DND-41 (cell line): ENCODE results near the gene AKR7A3.
"Not testable (repeated sequence)": the region's sequence is repeated elsewhere in the genome, so short reads cannot be mapped to it uniquely, and the experiment has no call there.

Source experiments
- ATAC-seq: fragments of 200-7000 bp; cut with Tn5 transposase; 3 replicates; pipeline ENCODE4 v1.9.1; 2021; ENCODE audit warnings: low read depth; ENCODE audit not compliant: insufficient read depth
- DNase-seq: peaks from one replicate; pipeline ENCODE4 v3.0.0-alpha.2; 2020
- H2AFZ ChIP-seq: 2 replicates; pipeline ENCODE4 v1.6.0; 2012; ENCODE audit warnings: low read depth, low read length
- H3K27ac ChIP-seq: 2 replicates; pipeline ENCODE4 v1.5.1; 2012; ENCODE audit warnings: low read length, inconsistent platforms
- H3K27me3 ChIP-seq: fragments of 200-600 bp; sonication (generic); 2 replicates; pipeline ENCODE4 v1.6.0; 2012; ENCODE audit warnings: low read length, mild to moderate bottlenecking, inconsistent platforms; ENCODE audit not compliant: insufficient read depth, poor library complexity
- H3K36me3 ChIP-seq: 2 replicates; pipeline ENCODE4 v1.5.1; 2012; ENCODE audit warnings: low read length, inconsistent platforms; ENCODE audit not compliant: insufficient read depth
- H3K4me1 ChIP-seq: 2 replicates; pipeline ENCODE4 v1.5.1; 2012; ENCODE audit warnings: mild to moderate bottlenecking, low read length; ENCODE audit not compliant: insufficient read depth
- H3K4me2 ChIP-seq: 2 replicates; pipeline ENCODE4 v1.6.0; 2012; ENCODE audit warnings: mild to moderate bottlenecking, moderate library complexity, low read length, inconsistent platforms; ENCODE audit not compliant: insufficient read depth
- H3K4me3 ChIP-seq, 2 experiments: fragments of 200-600 bp in 1 of 2; shearing (Covaris generic) in 1 of 2; 2 replicates each; pipeline ENCODE4 v1.5.1; 2012 to 2016; ENCODE audit warnings: inconsistent platforms in 2 of 2, low read length in 2 of 2, mild to moderate bottlenecking in 2 of 2, low read depth in 1 of 2, moderate library complexity in 1 of 2
- H3K79me2 ChIP-seq: 2 replicates; pipeline ENCODE4 v1.6.0; 2012; ENCODE audit warnings: low read length, inconsistent platforms; ENCODE audit not compliant: insufficient read depth
- H3K9ac ChIP-seq: 2 replicates; pipeline ENCODE4 v1.6.0; 2012; ENCODE audit warnings: low read depth, mild to moderate bottlenecking, inconsistent platforms, low read length, moderate library complexity
- H3K9me3 ChIP-seq: 2 replicates; pipeline ENCODE4 v1.5.1; 2012; ENCODE audit warnings: low read length, moderate library complexity, mild to moderate bottlenecking, inconsistent platforms; ENCODE audit not compliant: insufficient read depth, severe bottlenecking
- H4K20me1 ChIP-seq: 2 replicates; pipeline ENCODE4 v1.6.0; 2012; ENCODE audit warnings: low read length; ENCODE audit not compliant: insufficient read depth
- EZH2 ChIP-seq: IDR thresholded peaks from 3 replicates; pipeline ENCODE4 v1.6.1; 2012; ENCODE audit warnings: borderline replicate concordance, low read depth, mild to moderate bottlenecking, moderate library complexity, low read length, inconsistent platforms; ENCODE audit not compliant: severe bottlenecking
- TF ChIP-seq, protein P1 (sequence below): IDR thresholded peaks from 2 replicates; pipeline ENCODE4 v1.5.1; 2012; ENCODE audit warnings: borderline replicate concordance, low read length, moderate library complexity, mild to moderate bottlenecking; ENCODE audit not compliant: poor library complexity, severe bottlenecking; ENCODE audit errors: extremely low read depth

AKR7A3 gene

DNA sequence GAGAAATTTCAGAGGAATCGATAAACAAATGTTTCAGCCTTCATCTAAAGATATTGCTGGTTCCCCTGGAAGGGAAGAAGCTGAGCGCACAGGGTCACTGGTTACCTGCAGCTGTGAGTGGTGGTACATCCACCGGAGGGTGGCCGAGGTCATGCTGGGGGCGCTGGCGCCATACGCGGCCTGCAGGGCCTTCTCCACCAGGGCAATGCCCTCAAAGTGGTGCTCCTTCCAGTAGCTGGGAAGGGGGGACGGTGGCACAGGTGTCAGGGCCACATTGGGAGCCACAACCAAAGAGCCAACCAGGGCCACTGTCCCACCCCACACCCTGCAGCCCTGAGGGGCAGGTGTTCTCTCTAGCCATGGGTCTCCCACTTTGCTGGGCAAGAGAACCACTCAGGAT lies 4.7 kb downstream of the AKR7A3 start:
- no peak overlapping the region for H3K4me3 ChIP-seq
- no peaks in the 10 kb centered on the region for H3K9me3 ChIP-seq
- no peaks in the 10 kb centered on the region for H4K20me1 ChIP-seq
- ATAC-seq (no peak), DNase-seq (no peak)
- H3K27me3 ChIP-seq, result no peaks in the 10 kb centered on the region
- no peak overlapping the region for H3K4me2 ChIP-seq
- H3K4me1 ChIP-seq, result no peaks in the 10 kb centered on the region
- H2AFZ ChIP-seq, result no peak overlapping the region
- no peaks in the 10 kb centered on the region for H3K36me3 ChIP-seq
- TF ChIP-seq, protein P1, sequence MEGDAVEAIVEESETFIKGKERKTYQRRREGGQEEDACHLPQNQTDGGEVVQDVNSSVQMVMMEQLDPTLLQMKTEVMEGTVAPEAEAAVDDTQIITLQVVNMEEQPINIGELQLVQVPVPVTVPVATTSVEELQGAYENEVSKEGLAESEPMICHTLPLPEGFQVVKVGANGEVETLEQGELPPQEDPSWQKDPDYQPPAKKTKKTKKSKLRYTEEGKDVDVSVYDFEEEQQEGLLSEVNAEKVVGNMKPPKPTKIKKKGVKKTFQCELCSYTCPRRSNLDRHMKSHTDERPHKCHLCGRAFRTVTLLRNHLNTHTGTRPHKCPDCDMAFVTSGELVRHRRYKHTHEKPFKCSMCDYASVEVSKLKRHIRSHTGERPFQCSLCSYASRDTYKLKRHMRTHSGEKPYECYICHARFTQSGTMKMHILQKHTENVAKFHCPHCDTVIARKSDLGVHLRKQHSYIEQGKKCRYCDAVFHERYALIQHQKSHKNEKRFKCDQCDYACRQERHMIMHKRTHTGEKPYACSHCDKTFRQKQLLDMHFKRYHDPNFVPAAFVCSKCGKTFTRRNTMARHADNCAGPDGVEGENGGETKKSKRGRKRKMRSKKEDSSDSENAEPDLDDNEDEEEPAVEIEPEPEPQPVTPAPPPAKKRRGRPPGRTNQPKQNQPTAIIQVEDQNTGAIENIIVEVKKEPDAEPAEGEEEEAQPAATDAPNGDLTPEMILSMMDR, result no peak
- no peak for TF ChIP-seq EZH2
- H3K79me2 ChIP-seq, result no peaks in the 10 kb centered on the region
- no peak overlapping the region for H3K27ac ChIP-seq
- no peak overlapping the region for H3K9ac ChIP-seq

DNA sequence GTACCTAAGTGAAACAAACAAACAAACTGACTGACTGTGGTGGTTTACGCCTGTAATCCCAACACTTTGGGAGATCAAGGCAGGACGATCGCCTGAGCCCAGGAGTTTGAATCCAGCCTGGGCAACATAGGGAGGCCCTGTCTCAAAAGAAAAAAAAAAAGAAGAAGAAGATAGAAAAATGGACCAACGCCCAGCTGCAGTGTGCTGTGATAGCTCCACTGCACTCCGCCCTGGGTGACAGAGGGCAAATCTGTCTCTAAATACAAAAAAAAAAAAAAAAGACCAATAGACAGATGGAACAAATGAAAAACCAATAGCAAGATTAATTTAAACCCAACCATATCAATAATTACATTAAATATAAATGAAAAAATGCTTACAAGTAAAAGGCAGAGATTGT lies 13.9 kb downstream of the AKR7A3 start:
- Histone ChIP-seq H2AFZ (no peak overlapping the region), H3K79me2 (no peaks in the 10 kb centered on the region), H3K4me1 (no peaks in the 10 kb centered on the region), H3K36me3 (no peaks in the 10 kb centered on the region), H3K4me3 (no peak overlapping the region), H3K9me3 (peaks cover 4% of the 10 kb centered on the region), H3K4me2 (no peak overlapping the region), H3K27ac (no peak overlapping the region), H3K27me3 (no peaks in the 10 kb centered on the region), H4K20me1 (no peaks in the 10 kb centered on the region), H3K9ac (no peak overlapping the region)
- ATAC-seq, result no peak
- no peak for DNase-seq
- TF ChIP-seq EZH2, result no peak
- TF ChIP-seq, protein P1, result no peak

DNA sequence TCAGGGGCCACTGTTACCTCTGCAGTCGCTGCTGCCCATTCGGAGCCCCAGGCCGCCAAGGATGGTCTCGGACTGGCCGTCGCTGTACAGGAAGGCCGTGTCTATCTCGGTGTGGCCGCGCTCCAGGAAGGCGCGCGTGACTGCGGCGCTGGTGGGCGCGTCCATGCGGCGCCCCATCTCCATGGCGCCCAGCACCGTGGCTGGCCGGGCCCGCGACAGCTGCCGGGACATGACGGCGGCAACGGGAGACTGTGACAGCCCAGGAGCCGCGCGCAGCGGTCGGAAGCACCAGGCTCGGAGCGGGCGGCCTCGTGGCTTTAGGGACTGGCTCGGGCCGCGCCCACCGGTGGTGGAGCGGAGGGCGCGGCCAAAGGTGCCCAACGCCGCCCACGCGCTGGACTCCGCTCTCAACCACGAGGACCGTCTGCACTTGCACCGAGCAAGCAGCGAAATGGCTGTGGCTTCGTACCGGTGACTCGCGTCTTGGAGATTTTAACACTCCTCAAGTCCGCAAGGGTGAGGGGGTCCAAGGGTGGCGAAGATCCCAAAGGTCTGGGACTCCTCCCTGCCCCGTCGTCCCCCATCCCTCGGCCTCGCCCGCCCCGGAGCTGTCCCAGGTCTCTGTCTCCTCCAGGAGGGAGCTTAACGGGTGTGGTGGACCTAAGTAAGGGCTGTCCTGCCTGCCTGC lies 14.6 kb downstream of the AKR7A3 start:
- not testable (repeated sequence) for H3K9me3 ChIP-seq, H3K27ac ChIP-seq, H4K20me1 ChIP-seq, H3K4me2 ChIP-seq, ATAC-seq, DNase-seq, H3K9ac ChIP-seq, H3K27me3 ChIP-seq, H3K4me1 ChIP-seq, H3K4me3 ChIP-seq, H3K36me3 ChIP-seq, H3K79me2 ChIP-seq, H2AFZ ChIP-seq

DNA sequence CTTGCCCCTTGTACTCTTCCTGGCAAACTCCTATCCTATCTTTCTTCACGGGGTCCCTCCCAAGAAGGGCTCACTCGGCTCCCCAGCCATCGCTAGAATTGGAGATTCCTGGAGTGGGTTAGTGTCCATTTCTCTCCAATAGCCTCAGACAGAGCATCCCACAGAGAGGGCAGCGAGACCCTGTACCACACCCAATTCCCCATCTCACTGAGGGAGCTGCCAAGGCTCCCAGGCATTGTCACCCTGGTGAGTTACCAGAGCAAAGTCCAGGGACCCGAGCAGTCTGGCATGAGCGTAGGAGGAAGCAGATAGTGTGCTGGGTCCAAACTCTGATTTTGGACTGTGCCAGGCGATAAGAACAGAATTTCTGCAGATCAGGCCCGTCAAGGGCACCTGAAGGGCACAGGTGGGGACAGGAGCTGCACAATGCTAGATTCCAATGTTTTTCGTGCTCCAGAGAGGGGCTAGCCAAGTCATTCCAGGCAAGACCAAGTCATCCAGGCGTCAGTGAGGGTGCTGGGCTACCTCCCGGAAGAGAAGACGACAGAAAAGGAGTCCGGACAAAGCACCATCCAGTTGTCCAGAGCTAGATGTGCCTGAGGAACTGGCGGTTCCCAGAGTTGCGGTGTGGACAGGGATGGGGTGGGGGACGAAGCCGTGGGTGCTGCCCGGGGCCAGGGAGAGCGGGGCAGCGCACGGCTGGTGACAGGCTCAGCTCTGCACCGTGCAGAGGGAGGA lies 15.3 kb downstream of the AKR7A3 start:
- Histone ChIP-seq H3K4me1 (no peaks in the 10 kb centered on the region), H3K79me2 (no peaks in the 10 kb centered on the region), H3K27me3 (no peaks in the 10 kb centered on the region), H3K36me3 (no peaks in the 10 kb centered on the region), H2AFZ (no peak overlapping the region), H3K27ac (no peak overlapping the region), H3K4me3 (no peak overlapping the region), H3K4me2 (no peak overlapping the region), H3K9me3 (peaks cover 4% of the 10 kb centered on the region), H3K9ac (no peak overlapping the region), H4K20me1 (no peaks in the 10 kb centered on the region)
- TF ChIP-seq EZH2, result no peak
- TF ChIP-seq, protein P1, result no peak
- ATAC-seq (no peak), DNase-seq (no peak)
